ENCODE results near the gene TANGO6.

DNA sequence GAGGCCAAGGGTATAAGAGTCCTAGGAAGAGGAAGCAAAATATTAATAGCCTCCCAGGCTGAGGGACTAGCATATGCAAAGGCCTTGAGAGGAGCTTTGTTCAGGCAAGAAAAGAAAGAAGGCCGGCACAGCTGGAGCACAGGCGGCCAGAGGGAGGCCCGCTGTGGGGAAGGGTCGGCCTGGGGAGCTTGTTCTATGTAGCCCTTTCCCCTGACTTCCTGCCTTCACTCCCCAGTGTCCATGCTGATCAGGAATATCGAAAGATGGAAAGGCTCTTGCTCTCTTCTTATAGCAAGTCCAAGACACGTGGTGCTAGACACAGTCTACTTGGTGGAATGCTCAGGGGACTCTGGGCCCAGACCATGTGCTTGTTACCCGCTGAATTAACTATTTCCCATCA, 234.7 kb downstream of the TANGO6 start:
- no peak for TF ChIP-seq EP300 (IDR thresholded peaks at IDR 0.05)
- TF ChIP-seq, protein P1, sequence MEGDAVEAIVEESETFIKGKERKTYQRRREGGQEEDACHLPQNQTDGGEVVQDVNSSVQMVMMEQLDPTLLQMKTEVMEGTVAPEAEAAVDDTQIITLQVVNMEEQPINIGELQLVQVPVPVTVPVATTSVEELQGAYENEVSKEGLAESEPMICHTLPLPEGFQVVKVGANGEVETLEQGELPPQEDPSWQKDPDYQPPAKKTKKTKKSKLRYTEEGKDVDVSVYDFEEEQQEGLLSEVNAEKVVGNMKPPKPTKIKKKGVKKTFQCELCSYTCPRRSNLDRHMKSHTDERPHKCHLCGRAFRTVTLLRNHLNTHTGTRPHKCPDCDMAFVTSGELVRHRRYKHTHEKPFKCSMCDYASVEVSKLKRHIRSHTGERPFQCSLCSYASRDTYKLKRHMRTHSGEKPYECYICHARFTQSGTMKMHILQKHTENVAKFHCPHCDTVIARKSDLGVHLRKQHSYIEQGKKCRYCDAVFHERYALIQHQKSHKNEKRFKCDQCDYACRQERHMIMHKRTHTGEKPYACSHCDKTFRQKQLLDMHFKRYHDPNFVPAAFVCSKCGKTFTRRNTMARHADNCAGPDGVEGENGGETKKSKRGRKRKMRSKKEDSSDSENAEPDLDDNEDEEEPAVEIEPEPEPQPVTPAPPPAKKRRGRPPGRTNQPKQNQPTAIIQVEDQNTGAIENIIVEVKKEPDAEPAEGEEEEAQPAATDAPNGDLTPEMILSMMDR (IDR thresholded peaks at IDR 0.05), result no peak

Data from upper lobe of left lung (tissue), 4 donors.